Astrocyte (in vitro differentiated cells and primary cell): ENCODE measurements around the gene DCAKD. TPM values are rescaled to one million over a fixed set of nuclear protein-coding genes. Genes with fewer than 3 reads are reported as not detected.

Experiments
- DNase-seq: peaks from one replicate; pipeline ENCODE4 v3.0.0-alpha.2; 2010; ENCODE audit warnings: low read depth
- FAIRE-seq: peaks from 2 replicates; lab custom pipeline; 2011; peaks lifted over from hg19 to GRCh38; lab: Jason Lieb, UNC
- H2AFZ ChIP-seq: 2 replicates; pipeline ENCODE4 v1.6.0; 2012; ENCODE audit warnings: low read depth, low read length, inconsistent platforms
- H3K27ac ChIP-seq: 2 replicates; pipeline ENCODE4 v1.5.1; 2011; ENCODE audit warnings: low read depth, low read length, inconsistent platforms
- H3K27me3 ChIP-seq: 2 replicates; pipeline ENCODE4 v1.6.0; 2011; ENCODE audit warnings: low read length, inconsistent platforms; ENCODE audit not compliant: insufficient read depth
- H3K36me3 ChIP-seq: 2 replicates; pipeline ENCODE4 v1.5.1; 2011; ENCODE audit warnings: low read length, inconsistent platforms; ENCODE audit not compliant: insufficient read depth
- H3K4me1 ChIP-seq: 2 replicates; pipeline ENCODE4 v1.5.1; 2011; ENCODE audit warnings: low read length, inconsistent platforms; ENCODE audit not compliant: insufficient read depth
- H3K4me2 ChIP-seq: 2 replicates; pipeline ENCODE4 v1.6.0; 2012; ENCODE audit warnings: low read length, inconsistent platforms
- H3K4me3 ChIP-seq: 2 replicates; pipeline ENCODE4 v1.5.1; 2011; ENCODE audit warnings: low read depth, mild to moderate bottlenecking, low read length, inconsistent platforms; ENCODE audit not compliant: insufficient read depth
- H3K79me2 ChIP-seq: 2 replicates; pipeline ENCODE4 v1.6.0; 2012; ENCODE audit warnings: mild to moderate bottlenecking, low read length, inconsistent platforms; ENCODE audit not compliant: insufficient read depth
- H3K9ac ChIP-seq: 2 replicates; pipeline ENCODE4 v1.6.0; 2012; ENCODE audit warnings: mild to moderate bottlenecking, low read length, inconsistent platforms
- H3K9me3 ChIP-seq: 2 replicates; pipeline ENCODE4 v1.5.1; 2012; ENCODE audit warnings: low read depth, mild to moderate bottlenecking, low read length, inconsistent platforms; ENCODE audit not compliant: insufficient read depth
- H4K20me1 ChIP-seq: 2 replicates; pipeline ENCODE4 v1.6.0; 2012; ENCODE audit warnings: low read length, inconsistent platforms; ENCODE audit not compliant: insufficient read depth
- H3K27ac Mint-ChIP-seq: one replicate; pipeline ENCODE4 v1.8.0; 2021; ENCODE audit warnings: mild to moderate bottlenecking, mixed read lengths; ENCODE audit not compliant: unreplicated experiment
- H3K27me3 Mint-ChIP-seq: one replicate; pipeline ENCODE4 v1.8.0; 2021; ENCODE audit warnings: low read depth, mixed read lengths; ENCODE audit not compliant: unreplicated experiment
- H3K36me3 Mint-ChIP-seq: one replicate; pipeline ENCODE4 v1.8.0; 2021; ENCODE audit warnings: low read depth, mixed read lengths; ENCODE audit not compliant: unreplicated experiment
- H3K4me1 Mint-ChIP-seq: one replicate; pipeline ENCODE4 v1.8.0; 2021; ENCODE audit warnings: low read depth, mixed read lengths; ENCODE audit not compliant: unreplicated experiment
- H3K4me3 Mint-ChIP-seq: one replicate; pipeline ENCODE4 v1.8.0; 2021; ENCODE audit warnings: mild to moderate bottlenecking, moderate library complexity, mixed read lengths; ENCODE audit not compliant: unreplicated experiment
- H3K9me3 Mint-ChIP-seq: one replicate; pipeline ENCODE4 v1.8.0; 2021; ENCODE audit warnings: mild to moderate bottlenecking, mixed read lengths; ENCODE audit not compliant: unreplicated experiment
- CTCF ChIP-seq: IDR thresholded peaks from 2 replicates; pipeline ENCODE4 v1.5.1; 2011; ENCODE audit warnings: low read depth, mild to moderate bottlenecking, inconsistent platforms, low read length, moderate library complexity; ENCODE audit not compliant: insufficient read depth
- EZH2 ChIP-seq: IDR thresholded peaks from 2 replicates; pipeline ENCODE4 v1.6.1; 2012; ENCODE audit warnings: mild to moderate bottlenecking, low read length, inconsistent platforms; ENCODE audit not compliant: insufficient read depth
- total RNA-seq: library from RNA; stranded (reverse); gene quantifications from 2 replicates; pipeline ENCODE4 v1.2.1, GENCODE V29; 2021

Gene DCAKD
- total RNA-seq, 1 donor from 2014 or later = 34.8 TPM

GRCh38 chr17:44997733-44998520 lies 53.5 kb downstream of the DCAKD start:
- no peak for DNase-seq
- no peak overlapping the region for H3K27ac Mint-ChIP-seq
- H3K36me3 Mint-ChIP-seq = no peaks in the 10 kb centered on the region
- H3K27me3 Mint-ChIP-seq = peaks cover 40% of the 10 kb centered on the region
- no peak overlapping the region for H3K9ac ChIP-seq
- H3K9me3 Mint-ChIP-seq = peaks cover 5% of the 10 kb centered on the region
- H3K4me3 ChIP-seq = no peak overlapping the region
- no peaks in the 10 kb centered on the region for H3K36me3 ChIP-seq
- no peak overlapping the region for H3K4me3 Mint-ChIP-seq
- peaks cover 3% of the 10 kb centered on the region for H3K27me3 ChIP-seq
- TF ChIP-seq EZH2 (no peak), CTCF (no peak)
- no peak for FAIRE-seq
- peaks cover 5% of the 10 kb centered on the region for H3K9me3 ChIP-seq
- no peaks in the 10 kb centered on the region for H3K4me1 ChIP-seq
- no peak overlapping the region for H3K4me2 ChIP-seq
- no peaks in the 10 kb centered on the region for H4K20me1 ChIP-seq
- H2AFZ ChIP-seq = no peak overlapping the region
- H3K27ac ChIP-seq = no peak overlapping the region
- H3K4me1 Mint-ChIP-seq = no peaks in the 10 kb centered on the region
- H3K79me2 ChIP-seq = no peaks in the 10 kb centered on the region

DNA sequence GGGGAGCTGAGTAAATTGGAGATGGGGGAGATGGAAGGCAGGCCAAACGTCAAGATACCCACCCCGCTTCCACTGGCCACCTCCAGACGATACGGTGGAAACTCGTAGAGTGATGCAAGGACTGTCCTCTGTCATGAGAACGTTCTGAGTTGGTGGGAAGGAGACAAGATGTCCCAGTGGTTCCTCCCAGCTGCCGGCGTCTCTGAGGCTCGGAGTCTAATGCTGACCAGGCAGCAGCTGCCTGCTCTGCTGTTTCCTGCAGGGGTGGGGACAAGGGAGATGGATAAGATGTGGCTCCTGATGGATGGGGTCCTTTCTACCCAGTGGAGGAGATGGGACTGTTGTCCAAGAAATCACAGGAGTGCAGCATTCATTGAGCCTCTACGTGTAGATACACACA lies 55.1 kb downstream of the DCAKD start:
- Mint-ChIP-seq H3K4me1 (no peaks in the 10 kb centered on the region), H3K4me3 (no peak overlapping the region), H3K27ac (no peak overlapping the region), H3K36me3 (no peaks in the 10 kb centered on the region), H3K27me3 (peaks cover 50% of the 10 kb centered on the region), H3K9me3 (peaks cover 5% of the 10 kb centered on the region)
- DNase-seq (no peak), FAIRE-seq (no peak)
- Histone ChIP-seq H3K27me3 (peaks cover 3% of the 10 kb centered on the region), H3K9me3 (peaks cover 5% of the 10 kb centered on the region), H2AFZ (no peak overlapping the region), H3K4me2 (no peak overlapping the region), H3K79me2 (no peaks in the 10 kb centered on the region), H3K4me3 (no peak overlapping the region), H3K9ac (no peak overlapping the region), H3K27ac (no peak overlapping the region), H3K4me1 (no peaks in the 10 kb centered on the region), H3K36me3 (no peaks in the 10 kb centered on the region), H4K20me1 (no peaks in the 10 kb centered on the region)
- TF ChIP-seq EZH2 (no peak), CTCF (no peak)

- peaks cover 5% of the 10 kb centered on the region for H3K9me3 ChIP-seq
- H2AFZ ChIP-seq = no peak overlapping the region
- H3K36me3 ChIP-seq = no peaks in the 10 kb centered on the region
- H3K27me3 ChIP-seq = peaks cover 3% of the 10 kb centered on the region
- Mint-ChIP-seq H3K27ac (no peak overlapping the region), H3K36me3 (no peaks in the 10 kb centered on the region), H3K4me1 (no peaks in the 10 kb centered on the region), H3K4me3 (no peak overlapping the region), H3K27me3 (peaks cover 51% of the 10 kb centered on the region), H3K9me3 (peaks cover 5% of the 10 kb centered on the region)
- no peak overlapping the region for H3K9ac ChIP-seq
- TF ChIP-seq EZH2 (no peak), CTCF (no peak)
- no peaks in the 10 kb centered on the region for H3K4me1 ChIP-seq
- H3K4me2 ChIP-seq = no peak overlapping the region
- DNase-seq (no peak), FAIRE-seq (no peak)
- H3K79me2 ChIP-seq = no peaks in the 10 kb centered on the region
- H4K20me1 ChIP-seq = no peaks in the 10 kb centered on the region
- H3K27ac ChIP-seq = no peak overlapping the region
- no peak overlapping the region for H3K4me3 ChIP-seq
These were observed 55.9 kb downstream of the DCAKD start for GRCh38 chr17:44995436-44996001.
